Measurements from ENCODE around the gene WIF1. TPM values are rescaled to one million over a fixed set of nuclear protein-coding genes. Genes with fewer than 3 reads are reported as not detected.

WIF1 gene
- total RNA-seq, 1 experiment from 2014 or later, result not detected

GRCh38 chr12:65025136-65025535 lies 96.0 kb downstream of the WIF1 start:
- DNase-seq (ENCODE audit: low read depth), result no peak

- no peak for DNase-seq (ENCODE audit: low read depth)
Observed at GRCh38 chr12:65023485-65023884, 97.6 kb downstream of the WIF1 start.

GRCh38 chr12:65022960-65023359 lies 98.1 kb downstream of the WIF1 start:
- no peak for DNase-seq (ENCODE audit: low read depth)

GRCh38 chr12:65022421-65022820 lies 98.7 kb downstream of the WIF1 start:
- DNase-seq (ENCODE audit: low read depth), result no peak

GRCh38 chr12:65019696-65020234 lies 101.3 kb downstream of the WIF1 start:
- no peak for DNase-seq (ENCODE audit: low read depth)

GRCh38 chr12:65016881-65017650 lies 104.0 kb downstream of the WIF1 start:
- DNase-seq (ENCODE audit: low read depth), result no peak

GRCh38 chr12:65015850-65016249 lies 105.3 kb downstream of the WIF1 start:
- no peak for DNase-seq (ENCODE audit: low read depth)

- peak; percentile 24 for DNase-seq (ENCODE audit: low read depth)
Observed at GRCh38 chr12:65014504-65015271, 106.4 kb downstream of the WIF1 start.

- DNase-seq (ENCODE audit: low read depth), result no peak
Observed at GRCh38 chr12:65010437-65010836, 110.7 kb downstream of the WIF1 start.

GRCh38 chr12:65005716-65006115 lies 115.4 kb downstream of the WIF1 start:
- no peak for DNase-seq (ENCODE audit: low read depth)

- DNase-seq (ENCODE audit: low read depth), result peak; percentile 53
Observed at GRCh38 chr12:65004270-65004669, 116.8 kb downstream of the WIF1 start.

Small RNAs within 50 kb of the gene (small RNA-seq; reads per million reads assigned to genes)
- not detected for gene RNU6-166P

Other genes starting within 250 kb of the WIF1 start
- 23.7 and 24.8 TPM in 2 replicates for gene LEMD3, start 48.3 kb upstream of the WIF1 start, total RNA-seq (2014; rRNA removed; shearing (Covaris generic))
- gene MSRB3, start 157.4 kb upstream of the WIF1 start, total RNA-seq (2014; rRNA removed; shearing (Covaris generic)), result 9.9 and 13.0 TPM in 2 replicates